HCT116 (cell line): ENCODE measurements around the gene SUPT3H. TPM values are rescaled to one million over a fixed set of nuclear protein-coding genes. Genes with fewer than 3 reads are reported as not detected.

Experiments
- ATAC-seq: fragments of 200-7000 bp; cut with Tn5 transposase; 2 replicates; pipeline ENCODE4 v1.9.1; 2020; ENCODE audit warnings: mild to moderate bottlenecking, moderate library complexity
- BruUV-seq: library from RNA; stranded (reverse); fragments of 400-500 nt; replicated peaks from 2 replicates; lab custom pipeline; 2021; lab: Mats Ljungman, UMichigan
- CTCF ChIA-PET: fragments of 300-600 bp; sonication (Branson Sonifier 250); formaldehyde crosslinking; loops from one replicate; lab custom pipeline; 2021; ENCODE audit warnings: antibody characterized with exemption; lab: Charles Lee
- POLR2A ChIA-PET: fragments of 300-600, 350-600 bp; sonication (Branson Sonifier 250); formaldehyde crosslinking; loops from one replicate; lab custom pipeline; 2021; ENCODE audit warnings: antibody characterized with exemption; lab: Charles Lee
- RAD21 ChIA-PET, 2 experiments: fragments of 300-600 bp; sonication (Branson Sonifier 250); formaldehyde crosslinking; loops; one replicate each; lab custom pipeline; 2023; ENCODE audit warnings: low total read pairs in 2 of 2; ENCODE audit not compliant: uncharacterized antibody in 2 of 2, unreplicated experiment in 2 of 2, low non-redundant PET in 1 of 2; lab: Charles Lee
- DNase-seq: peaks from one replicate; pipeline ENCODE4 v3.0.0-alpha.2; 2010; ENCODE audit warnings: low read depth, low spot score
- H2AFZ ChIP-seq: fragments of 200-600 bp; shearing (Covaris generic), sonication (generic); 2 replicates; pipeline ENCODE4 v1.6.1; 2017; ENCODE audit warnings: low read depth, mixed run types, mixed read lengths, antibody characterized with exemption, low read length; ENCODE audit not compliant: poor library complexity, severe bottlenecking
- H3K27ac ChIP-seq: 2 replicates; pipeline ENCODE4 v1.5.1; 2012; ENCODE audit warnings: low read depth, low read length
- H3K27me3 ChIP-seq: fragments of 200-600 bp; sonication (generic); 2 replicates; pipeline ENCODE4 v1.6.1; 2016; ENCODE audit warnings: mixed run types, low read length, mixed read lengths; ENCODE audit not compliant: insufficient read depth
- H3K36me3 ChIP-seq, 2 experiments: fragments of 200-500 bp in 1 of 2; fragments of 200-600 bp in 1 of 2; sonication (Bioruptor generic) in 1 of 2; sonication (generic) in 1 of 2; 2 replicates each; pipeline versions ENCODE4 v1.5.1 to v1.6.1; 2014 to 2016; ENCODE audit warnings: low read length in 2 of 2, inconsistent platforms in 1 of 2, mixed read lengths in 1 of 2, mixed run types in 1 of 2; ENCODE audit not compliant: insufficient read depth in 2 of 2, control insufficient read depth in 1 of 2
- H3K4me1 ChIP-seq, 2 experiments: fragments of 200-600 bp in 1 of 2; sonication (generic) in 1 of 2; 2 replicates each; pipeline versions ENCODE4 v1.5.1 to v1.6.1; 2012 to 2017; ENCODE audit warnings: low read length in 2 of 2, inconsistent platforms in 1 of 2, mild to moderate bottlenecking in 1 of 2, mixed read lengths in 1 of 2, mixed run types in 1 of 2, moderate library complexity in 1 of 2; ENCODE audit not compliant: insufficient read depth in 2 of 2, control insufficient read depth in 1 of 2
- H3K4me2 ChIP-seq: fragments of 200-600 bp; sonication (generic); 2 replicates; pipeline ENCODE4 v1.6.1; 2017; ENCODE audit warnings: mixed run types, low read length, mixed read lengths
- H3K4me3 ChIP-seq, 2 experiments: fragments of 200-600 bp in 1 of 2; sonication (generic) in 1 of 2; replicated peaks in 1 of 2; 2 replicates each; pipeline ENCODE4 v1.5.1; 2011 to 2016; ENCODE audit warnings: low read length in 2 of 2, control low read depth in 1 of 2, low read depth in 1 of 2, mild to moderate bottlenecking in 1 of 2, mixed read lengths in 1 of 2, mixed run types in 1 of 2
- H3K79me2 ChIP-seq: fragments of 200-600 bp; sonication (generic); 2 replicates; pipeline ENCODE4 v1.6.1; 2017; ENCODE audit warnings: mild to moderate bottlenecking, mixed run types, low read length, moderate library complexity, mixed read lengths; ENCODE audit not compliant: insufficient read depth
- H3K9ac ChIP-seq: fragments of 200-600 bp; sonication (generic); 2 replicates; pipeline ENCODE4 v1.6.1; 2016; ENCODE audit warnings: low read length, mixed read lengths
- H3K9me2 ChIP-seq: fragments of 200-600 bp; sonication (generic), shearing (Covaris generic); 2 replicates; pipeline ENCODE4 v1.6.1; 2017; ENCODE audit warnings: mixed run types, mild to moderate bottlenecking, moderate library complexity; ENCODE audit not compliant: insufficient read depth
- H3K9me3 ChIP-seq, 2 experiments: fragments of 200-500 bp in 1 of 2; fragments of 200-600 bp in 1 of 2; sonication (Bioruptor generic) in 1 of 2; sonication (generic) in 1 of 2; 2 replicates each; pipeline ENCODE4 v1.6.1; 2014 to 2017; ENCODE audit warnings: low read length in 2 of 2, mixed read lengths in 2 of 2, inconsistent platforms in 1 of 2, low read depth in 1 of 2, mild to moderate bottlenecking in 1 of 2, mixed run types in 1 of 2, moderate library complexity in 1 of 2; ENCODE audit not compliant: control insufficient read depth in 1 of 2, insufficient read depth in 1 of 2
- H4K20me1 ChIP-seq: fragments of 200-600 bp; sonication (generic), shearing (Covaris generic); 2 replicates; pipeline ENCODE4 v1.6.1; 2017; ENCODE audit warnings: mixed run types, mild to moderate bottlenecking, moderate library complexity; ENCODE audit not compliant: insufficient read depth
- CBX3 ChIP-seq: IDR thresholded peaks from 2 replicates; pipeline ENCODE4 v1.6.1; 2012; ENCODE audit warnings: low read depth
- CEBPB ChIP-seq: IDR thresholded peaks from 2 replicates; pipeline ENCODE4 v1.6.1; 2012; ENCODE audit warnings: low read depth
- ELF1 ChIP-seq: IDR thresholded peaks from 2 replicates; pipeline ENCODE4 v1.6.1; 2012; ENCODE audit warnings: low read depth, borderline replicate concordance
- POLR2A ChIP-seq: IDR thresholded peaks from 2 replicates; pipeline ENCODE4 v1.7.0; 2011; ENCODE audit warnings: borderline replicate concordance; ENCODE audit not compliant: insufficient read depth, insufficient read length; ENCODE audit errors: extremely low read depth
- POLR2AphosphoS5 ChIP-seq: IDR thresholded peaks from 2 replicates; pipeline ENCODE4 v1.6.1; 2011; ENCODE audit warnings: mild to moderate bottlenecking, low read depth, low read length, moderate library complexity
- SIN3A ChIP-seq: IDR thresholded peaks from 2 replicates; pipeline ENCODE4 v1.6.1; 2012; ENCODE audit warnings: low read depth
- SP1 ChIP-seq: IDR thresholded peaks from 2 replicates; pipeline ENCODE4 v1.6.1; 2012; ENCODE audit warnings: low read depth
- SRF ChIP-seq: IDR thresholded peaks from 2 replicates; pipeline ENCODE4 v1.6.1; 2012; ENCODE audit warnings: low read depth
- TCF7L2 ChIP-seq: IDR thresholded peaks from 2 replicates; pipeline ENCODE4 v1.7.0; 2011; ENCODE audit warnings: borderline replicate concordance, inconsistent platforms; ENCODE audit not compliant: insufficient read depth, insufficient read length; ENCODE audit errors: extremely low read depth
- ZBTB33 ChIP-seq: IDR thresholded peaks from 2 replicates; pipeline ENCODE4 v1.6.1; 2011; ENCODE audit warnings: mild to moderate bottlenecking, low read length, moderate library complexity; ENCODE audit not compliant: insufficient replicate concordance; ENCODE audit errors: extremely low read depth
- ZFX ChIP-seq: fragments of 450-650 bp; IDR thresholded peaks from 2 replicates; pipeline ENCODE4 v1.6.1; 2017
- ZNF274 ChIP-seq: fragments of 200-500 bp; sonication (Bioruptor generic); IDR thresholded peaks from 2 replicates; pipeline ENCODE4 v1.6.1; 2014; ENCODE audit warnings: mild to moderate bottlenecking, low read depth, low read length, inconsistent platforms
- intact Hi-C: fragments of 100-400 bp; cut with micrococcal nuclease; formaldehyde crosslinking; loops from 2 replicates; pipeline ENCODE4 v1.10.0; 2022
- total RNA-seq: library from RNA; stranded (reverse); gene quantifications from one replicate; pipeline ENCODE4 v1.2.1, GENCODE V29; 2021; ENCODE audit not compliant: unreplicated experiment
- TF ChIP-seq, protein P1 (sequence below), 3 experiments: fragments of 200-600 bp in 1 of 3; sonication (generic) in 1 of 3; IDR thresholded peaks in 2 of 3; conservative IDR thresholded peaks in 1 of 3; 2 replicates each; pipeline ENCODE4 v1.5.1; 2012 to 2017; ENCODE audit warnings: low read depth in 2 of 3, low read length in 2 of 3, antibody characterized with exemption in 1 of 3, borderline replicate concordance in 1 of 3, control low read depth in 1 of 3, mild to moderate bottlenecking in 1 of 3, mixed read lengths in 1 of 3, mixed run types in 1 of 3, moderate library complexity in 1 of 3; ENCODE audit not compliant: insufficient read depth in 1 of 3
- TF ChIP-seq, protein P2 (sequence below): IDR thresholded peaks from 2 replicates; pipeline ENCODE4 v1.6.1; 2012; ENCODE audit warnings: low read depth
- TF ChIP-seq, protein P3 (sequence below): IDR thresholded peaks from 2 replicates; pipeline ENCODE4 v1.6.1; 2012

Gene SUPT3H
- total RNA-seq, 1 experiment from 2014 or later = 7.4 TPM

GRCh38 chr6:44825273-44825672 is 552.5 kb downstream of the SUPT3H start:
- intact Hi-C loops = no loop called here
- Histone ChIP-seq H3K27me3 (no peaks in the 10 kb centered on the region), H3K9me3 (no peaks in the 10 kb centered on the region), H3K36me3 (no peaks in the 10 kb centered on the region), H3K4me1 (no peaks in the 10 kb centered on the region), H4K20me1 (no peaks in the 10 kb centered on the region), H3K4me3 (no peak overlapping the region), H3K9ac (no peak overlapping the region), H2AFZ (no peak overlapping the region), H3K9me2 (no peaks in the 10 kb centered on the region), H3K27ac (no peak overlapping the region), H3K4me2 (no peak overlapping the region), H3K79me2 (no peaks in the 10 kb centered on the region)
- TF ChIP-seq ZBTB33 (no peak), SIN3A (no peak), POLR2AphosphoS5 (no peak), SRF (no peak), CBX3 (no peak), CEBPB (no peak), ELF1 (no peak), POLR2A (no peak), TCF7L2 (no peak), ZFX (no peak), ZNF274 (no peak), SP1 (no peak)
- TF ChIP-seq, protein P1, sequence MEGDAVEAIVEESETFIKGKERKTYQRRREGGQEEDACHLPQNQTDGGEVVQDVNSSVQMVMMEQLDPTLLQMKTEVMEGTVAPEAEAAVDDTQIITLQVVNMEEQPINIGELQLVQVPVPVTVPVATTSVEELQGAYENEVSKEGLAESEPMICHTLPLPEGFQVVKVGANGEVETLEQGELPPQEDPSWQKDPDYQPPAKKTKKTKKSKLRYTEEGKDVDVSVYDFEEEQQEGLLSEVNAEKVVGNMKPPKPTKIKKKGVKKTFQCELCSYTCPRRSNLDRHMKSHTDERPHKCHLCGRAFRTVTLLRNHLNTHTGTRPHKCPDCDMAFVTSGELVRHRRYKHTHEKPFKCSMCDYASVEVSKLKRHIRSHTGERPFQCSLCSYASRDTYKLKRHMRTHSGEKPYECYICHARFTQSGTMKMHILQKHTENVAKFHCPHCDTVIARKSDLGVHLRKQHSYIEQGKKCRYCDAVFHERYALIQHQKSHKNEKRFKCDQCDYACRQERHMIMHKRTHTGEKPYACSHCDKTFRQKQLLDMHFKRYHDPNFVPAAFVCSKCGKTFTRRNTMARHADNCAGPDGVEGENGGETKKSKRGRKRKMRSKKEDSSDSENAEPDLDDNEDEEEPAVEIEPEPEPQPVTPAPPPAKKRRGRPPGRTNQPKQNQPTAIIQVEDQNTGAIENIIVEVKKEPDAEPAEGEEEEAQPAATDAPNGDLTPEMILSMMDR (IDR thresholded peaks at IDR 0.05 in 2 of 3, conservative IDR thresholded peaks at IDR 0.05 in 1 of 3; ENCODE audit: borderline replicate concordance in 1 of 3, insufficient read depth in 1 of 3, low read depth in 2 of 3, low read length in 2 of 3) = no peak
- TF ChIP-seq, protein P2, sequence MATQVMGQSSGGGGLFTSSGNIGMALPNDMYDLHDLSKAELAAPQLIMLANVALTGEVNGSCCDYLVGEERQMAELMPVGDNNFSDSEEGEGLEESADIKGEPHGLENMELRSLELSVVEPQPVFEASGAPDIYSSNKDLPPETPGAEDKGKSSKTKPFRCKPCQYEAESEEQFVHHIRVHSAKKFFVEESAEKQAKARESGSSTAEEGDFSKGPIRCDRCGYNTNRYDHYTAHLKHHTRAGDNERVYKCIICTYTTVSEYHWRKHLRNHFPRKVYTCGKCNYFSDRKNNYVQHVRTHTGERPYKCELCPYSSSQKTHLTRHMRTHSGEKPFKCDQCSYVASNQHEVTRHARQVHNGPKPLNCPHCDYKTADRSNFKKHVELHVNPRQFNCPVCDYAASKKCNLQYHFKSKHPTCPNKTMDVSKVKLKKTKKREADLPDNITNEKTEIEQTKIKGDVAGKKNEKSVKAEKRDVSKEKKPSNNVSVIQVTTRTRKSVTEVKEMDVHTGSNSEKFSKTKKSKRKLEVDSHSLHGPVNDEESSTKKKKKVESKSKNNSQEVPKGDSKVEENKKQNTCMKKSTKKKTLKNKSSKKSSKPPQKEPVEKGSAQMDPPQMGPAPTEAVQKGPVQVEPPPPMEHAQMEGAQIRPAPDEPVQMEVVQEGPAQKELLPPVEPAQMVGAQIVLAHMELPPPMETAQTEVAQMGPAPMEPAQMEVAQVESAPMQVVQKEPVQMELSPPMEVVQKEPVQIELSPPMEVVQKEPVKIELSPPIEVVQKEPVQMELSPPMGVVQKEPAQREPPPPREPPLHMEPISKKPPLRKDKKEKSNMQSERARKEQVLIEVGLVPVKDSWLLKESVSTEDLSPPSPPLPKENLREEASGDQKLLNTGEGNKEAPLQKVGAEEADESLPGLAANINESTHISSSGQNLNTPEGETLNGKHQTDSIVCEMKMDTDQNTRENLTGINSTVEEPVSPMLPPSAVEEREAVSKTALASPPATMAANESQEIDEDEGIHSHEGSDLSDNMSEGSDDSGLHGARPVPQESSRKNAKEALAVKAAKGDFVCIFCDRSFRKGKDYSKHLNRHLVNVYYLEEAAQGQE = no peak
- TF ChIP-seq, protein P3, sequence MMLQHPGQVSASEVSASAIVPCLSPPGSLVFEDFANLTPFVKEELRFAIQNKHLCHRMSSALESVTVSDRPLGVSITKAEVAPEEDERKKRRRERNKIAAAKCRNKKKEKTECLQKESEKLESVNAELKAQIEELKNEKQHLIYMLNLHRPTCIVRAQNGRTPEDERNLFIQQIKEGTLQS = no peak
- ATAC-seq = no peak
- RAD21 ChIA-PET = no interaction called here
- POLR2A ChIA-PET = no interaction called here
- no TSS peak for BruUV-seq
- DNase-seq = no peak
- CTCF ChIA-PET = no interaction called here
